Daoy (cell line): ENCODE results near the gene SHPK. TPM values are rescaled to one million over a fixed set of nuclear protein-coding genes. Genes with fewer than 3 reads are reported as not detected.

Source experiments
- DNase-seq: peaks from one replicate; pipeline ENCODE4 v3.0.0-alpha.2; 2015; ENCODE audit warnings: low read depth
- total RNA-seq: library from RNA; depleted of rRNA; stranded (reverse); fragments of >200 nt; shearing (Covaris generic); gene quantifications from 2 replicates; pipeline ENCODE4 v1.2.3, GENCODE V29; 2014

Gene SHPK
- total RNA-seq, 1 experiment from 2014 or later = 19.5 TPM

DNA sequence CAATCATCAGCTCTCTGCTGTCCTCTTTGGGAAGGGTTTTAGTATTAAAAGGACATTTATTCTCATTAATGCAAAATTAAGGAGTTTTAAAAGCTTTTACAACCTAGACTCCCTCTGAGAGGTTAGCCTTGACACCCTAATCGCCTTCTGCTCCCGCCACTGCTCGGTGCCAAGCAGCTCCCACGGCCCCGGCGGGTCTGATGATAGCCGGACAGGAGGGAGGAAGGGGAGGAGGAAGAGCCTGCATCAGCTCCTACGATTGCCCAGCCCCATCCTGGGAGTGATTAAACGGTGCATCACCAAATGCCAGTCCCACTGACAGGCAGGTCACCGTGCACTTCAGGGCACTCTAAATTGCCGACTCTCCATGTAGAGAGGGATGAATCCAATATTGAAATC lies 8.3 kb downstream of the SHPK start:
- DNase-seq = no peak

DNA sequence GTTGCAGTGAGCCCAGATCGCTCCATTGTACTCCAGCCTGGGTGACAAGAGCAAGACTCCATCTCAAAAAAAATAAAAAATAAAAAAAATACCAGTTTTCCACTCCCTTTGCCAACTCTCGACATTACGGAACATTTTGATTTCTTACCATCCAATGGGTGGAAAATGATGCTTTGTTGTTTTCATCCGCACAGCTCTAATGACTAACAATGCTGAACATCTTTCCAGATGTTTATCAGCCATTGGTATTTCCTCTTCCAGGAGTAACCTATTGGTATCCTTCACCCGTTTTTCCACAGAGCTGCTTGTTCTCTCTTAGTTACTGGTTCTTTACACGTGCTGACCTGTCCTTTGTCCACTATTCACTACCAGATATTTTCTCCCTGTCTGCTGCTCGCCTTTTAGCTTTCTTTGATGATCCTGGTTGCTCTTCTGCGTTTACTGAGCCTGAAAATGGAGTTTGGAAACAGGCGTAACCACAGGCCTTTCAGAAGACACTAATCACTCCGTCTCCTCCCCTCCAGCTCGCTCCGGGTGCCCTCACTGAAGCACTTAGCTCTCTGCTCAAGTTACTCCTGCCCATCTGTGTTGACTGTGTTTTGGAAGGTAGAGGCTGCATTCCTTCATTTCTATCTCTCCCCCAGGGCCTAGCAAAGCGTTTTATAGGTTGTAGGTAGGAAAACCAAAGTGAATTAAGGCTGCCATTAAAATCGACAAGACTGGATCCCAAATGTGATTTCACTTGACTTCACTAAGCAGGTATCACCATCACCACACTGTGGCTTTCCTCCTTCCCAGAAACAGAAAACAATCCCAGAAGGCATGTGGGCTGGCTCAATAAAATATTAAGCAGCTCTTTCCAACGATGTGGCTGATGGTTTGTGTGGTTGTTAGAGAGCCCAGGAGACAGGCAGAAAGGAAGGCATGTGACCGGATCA lies 8.9 kb downstream of the SHPK start:
- no peak for DNase-seq

DNA sequence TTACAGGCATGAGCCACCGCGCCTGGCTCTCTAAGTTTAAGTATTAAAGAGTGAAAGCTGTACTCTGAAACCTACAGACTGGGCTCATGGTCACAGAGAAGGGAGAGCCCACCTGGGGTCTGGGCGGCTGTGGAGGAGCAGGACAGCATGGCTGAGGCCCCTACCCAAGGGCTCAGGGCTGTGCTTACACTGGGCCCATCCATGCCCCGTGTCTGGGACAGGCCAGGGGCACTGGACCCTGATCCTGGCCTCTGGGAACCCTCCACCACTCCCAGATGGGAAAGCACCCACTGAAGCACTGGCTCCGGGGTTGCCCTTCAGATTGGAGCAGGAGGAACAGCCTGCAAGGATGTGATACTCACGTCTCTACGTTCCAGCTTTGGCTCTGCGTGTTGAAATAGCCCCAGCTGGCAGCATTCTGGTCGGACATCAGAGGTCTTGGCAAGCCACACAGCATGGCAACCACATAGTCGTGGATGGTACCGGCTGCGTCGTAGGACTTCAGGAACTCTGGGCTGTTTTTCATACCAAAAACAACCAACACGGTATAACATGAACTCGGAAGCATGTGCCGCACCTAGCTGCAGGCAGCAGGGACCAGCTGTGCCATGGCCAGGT lies 13.0 kb downstream of the SHPK start:
- DNase-seq = no peak

DNA sequence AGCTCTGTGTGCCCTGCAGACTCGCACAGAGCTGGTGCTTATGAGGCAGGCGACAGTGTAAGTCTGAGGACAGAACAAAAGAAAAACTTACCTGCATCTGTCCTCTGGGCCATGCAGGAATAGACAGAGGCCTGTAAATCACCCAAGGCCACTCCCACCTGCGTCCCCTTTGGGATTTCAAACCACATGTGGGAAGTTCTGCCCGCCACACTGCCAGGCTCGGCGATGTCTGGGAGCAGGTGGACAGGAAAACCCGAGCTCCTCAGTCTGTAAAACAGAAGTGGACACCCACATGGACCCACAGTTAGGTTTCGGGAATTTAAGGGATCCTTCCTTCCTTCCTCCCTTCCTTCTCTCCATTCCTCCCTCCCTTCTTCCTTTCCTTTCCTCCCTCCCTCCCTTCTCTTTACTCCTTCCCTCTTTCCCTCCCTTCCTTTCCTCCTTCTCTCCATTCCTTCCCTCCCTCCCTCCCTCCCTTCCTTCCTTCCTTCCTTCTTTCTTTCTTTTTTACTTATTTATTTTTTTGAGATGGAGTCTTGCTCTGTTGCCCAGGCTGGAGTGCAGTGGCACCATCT lies 14.8 kb downstream of the SHPK start:
- DNase-seq = no peak

DNA sequence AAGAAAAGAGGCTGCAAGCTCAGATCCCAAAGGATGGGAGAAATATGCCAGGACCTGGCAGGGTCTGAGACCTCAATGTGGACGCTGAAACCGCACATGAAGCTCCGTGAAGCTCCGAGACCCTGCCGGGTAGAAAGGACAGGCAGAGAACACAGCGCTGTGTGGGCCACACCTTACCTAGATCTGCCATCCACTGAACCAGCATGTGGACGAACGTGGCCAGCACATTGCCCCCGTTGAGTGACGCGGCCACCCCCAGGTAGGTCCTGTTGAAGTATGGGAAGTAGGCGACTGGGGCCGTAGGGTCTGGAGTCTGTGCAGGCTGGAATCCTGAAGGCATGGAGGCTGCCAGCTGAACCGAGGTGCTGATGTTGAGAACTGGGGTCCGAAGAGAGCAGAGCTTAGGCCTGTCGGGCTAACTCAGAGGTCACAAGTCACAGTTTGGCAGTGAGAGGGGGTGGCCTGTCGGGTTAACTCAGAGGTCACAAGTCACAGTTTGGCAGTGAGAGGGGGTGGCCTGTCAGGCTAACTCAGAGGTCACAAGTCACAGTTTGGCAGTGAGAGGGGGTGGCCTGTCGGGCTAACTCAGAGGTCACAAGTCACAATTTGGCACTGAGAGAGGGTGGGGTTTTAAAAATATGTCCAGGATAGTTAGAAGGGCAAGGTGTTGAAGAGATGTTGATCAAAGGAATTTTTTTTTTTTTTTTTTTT lies 20.7 kb downstream of the SHPK start:
- no peak for DNase-seq

DNA sequence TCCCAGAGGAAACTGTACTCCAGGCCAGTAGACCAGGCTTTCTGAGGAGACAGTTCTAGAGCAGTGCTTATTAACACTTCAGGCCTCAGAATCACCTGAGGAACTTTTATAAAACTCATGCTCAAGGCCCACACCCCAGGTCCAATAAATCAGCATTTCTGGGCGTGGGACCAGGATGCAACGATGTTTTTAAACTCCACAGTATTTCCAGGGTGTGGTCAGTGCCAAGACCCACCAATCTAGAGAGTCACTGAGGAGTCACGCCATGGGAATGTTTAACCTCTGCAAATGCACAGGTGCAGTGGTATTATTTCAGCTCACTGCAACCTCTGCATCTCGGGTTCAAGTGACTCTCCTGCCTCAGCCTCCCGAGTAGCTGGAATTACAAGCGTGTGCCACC lies 22.9 kb downstream of the SHPK start:
- DNase-seq = no peak

DNA sequence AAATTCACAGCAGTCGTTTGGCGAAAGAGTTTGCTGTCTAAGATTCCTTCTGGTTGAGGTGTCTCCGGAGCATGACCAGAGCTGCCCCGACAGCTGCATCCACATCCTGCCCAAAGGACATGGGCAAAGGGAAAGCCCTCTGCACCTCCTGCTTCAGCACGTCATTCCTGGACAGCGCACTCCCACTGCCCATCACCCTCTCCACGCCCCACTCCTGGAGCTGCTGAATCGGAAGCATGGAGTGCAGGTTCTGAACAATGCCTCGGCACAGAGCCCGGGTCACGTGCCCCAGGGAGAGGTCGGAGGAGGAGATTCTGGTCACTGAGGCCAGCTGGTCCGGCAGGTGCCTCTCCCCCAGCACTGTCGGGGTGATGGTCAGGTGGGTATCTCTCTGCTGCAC lies 25.5 kb downstream of the SHPK start:
- no peak for DNase-seq

DNA sequence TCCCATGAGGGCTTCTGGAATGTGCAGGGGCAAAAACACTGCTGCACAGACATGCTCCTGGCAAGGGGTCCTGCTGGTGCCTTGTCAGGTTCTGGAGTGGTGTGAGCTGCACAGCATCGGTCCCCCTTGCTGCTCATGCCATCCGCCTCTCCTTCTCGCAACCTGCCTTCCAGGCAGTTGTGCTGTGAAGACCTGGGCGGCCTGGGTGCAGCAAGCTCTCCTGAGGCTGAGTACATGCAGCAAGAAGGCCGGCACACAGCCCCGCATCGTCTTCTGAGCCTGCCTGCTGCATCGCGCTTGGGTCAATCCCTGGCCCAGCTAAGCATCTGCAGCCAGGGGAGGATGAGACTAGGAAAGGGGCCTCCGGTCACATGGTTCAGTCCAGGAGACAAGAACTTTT lies 26.4 kb downstream of the SHPK start:
- no peak for DNase-seq

DNA sequence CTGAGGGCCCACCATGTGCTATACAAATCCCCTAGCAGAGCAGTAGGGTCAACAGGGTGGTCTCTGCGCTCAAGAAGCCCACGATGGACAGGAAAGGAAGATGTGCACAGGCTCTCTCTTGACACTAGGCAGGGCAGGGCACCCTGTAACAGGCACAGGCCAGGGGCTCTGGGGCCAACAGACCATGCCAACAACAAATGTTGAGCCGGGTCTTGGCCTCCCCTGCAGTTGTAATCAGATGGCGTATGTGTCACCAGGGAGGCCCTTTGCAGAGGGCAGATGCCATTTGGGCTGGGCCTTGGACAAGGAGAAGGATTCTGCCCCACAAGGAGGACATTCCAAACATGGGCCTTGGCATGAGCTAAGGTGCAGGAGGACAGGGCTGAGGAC lies 32.2 kb downstream of the SHPK start:
- DNase-seq = no peak

DNA sequence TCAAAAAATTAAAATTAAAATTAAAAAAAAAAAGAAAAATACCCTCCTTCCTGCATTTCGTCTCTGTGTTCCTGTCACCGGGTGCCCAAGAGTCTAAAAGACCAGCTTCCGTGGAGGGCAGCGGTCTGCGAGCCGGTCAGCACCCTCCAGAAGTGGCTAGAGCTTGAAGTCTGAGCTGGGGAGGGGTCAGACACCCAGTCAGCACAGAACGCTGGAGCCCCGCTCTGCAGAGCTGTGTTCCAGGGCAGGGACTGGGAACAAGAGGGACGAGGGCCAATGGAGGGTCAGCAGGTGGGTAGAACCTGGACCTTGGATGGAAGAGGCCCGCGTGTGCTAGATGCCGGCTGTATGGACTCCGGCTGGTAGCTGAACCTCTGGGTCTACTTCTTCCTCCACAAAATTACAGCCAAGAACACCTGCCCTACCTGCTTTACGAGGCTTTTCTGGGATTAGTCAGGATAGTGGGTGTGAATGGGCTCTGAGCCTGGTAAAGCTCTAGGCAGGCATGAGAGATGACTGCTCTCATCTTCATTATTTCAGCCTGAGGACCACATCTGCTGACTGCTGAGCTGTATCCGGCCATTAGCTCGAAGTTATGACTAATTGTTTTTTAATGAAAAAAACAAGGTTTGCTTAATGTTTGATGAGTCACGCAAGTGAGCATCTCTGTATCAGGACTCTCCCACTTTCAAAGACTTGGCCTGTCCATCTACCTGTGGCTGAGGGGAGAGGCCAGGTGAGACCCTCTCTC lies 32.8 kb downstream of the SHPK start:
- DNase-seq = peak; percentile 62

DNA sequence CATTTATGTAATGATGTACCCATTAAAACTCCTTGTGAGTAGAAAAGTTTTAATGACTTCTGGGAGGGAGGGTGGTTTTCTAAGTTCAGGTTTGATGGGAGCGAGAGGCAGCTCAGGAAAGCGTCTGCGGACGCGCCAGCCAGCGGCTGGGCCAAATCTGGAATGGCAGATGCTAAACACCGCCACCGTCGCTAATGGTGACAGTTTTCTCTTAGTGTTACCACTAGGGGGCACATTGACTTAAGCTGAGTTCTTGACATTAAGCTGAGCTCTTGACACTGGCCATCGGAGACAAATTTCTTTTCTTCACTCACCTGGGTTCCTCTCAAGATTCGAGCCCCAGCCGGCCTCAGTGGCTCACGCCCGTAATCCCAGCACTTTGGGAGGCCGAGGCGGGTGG lies 33.6 kb downstream of the SHPK start:
- peak; percentile 27 for DNase-seq

DNA sequence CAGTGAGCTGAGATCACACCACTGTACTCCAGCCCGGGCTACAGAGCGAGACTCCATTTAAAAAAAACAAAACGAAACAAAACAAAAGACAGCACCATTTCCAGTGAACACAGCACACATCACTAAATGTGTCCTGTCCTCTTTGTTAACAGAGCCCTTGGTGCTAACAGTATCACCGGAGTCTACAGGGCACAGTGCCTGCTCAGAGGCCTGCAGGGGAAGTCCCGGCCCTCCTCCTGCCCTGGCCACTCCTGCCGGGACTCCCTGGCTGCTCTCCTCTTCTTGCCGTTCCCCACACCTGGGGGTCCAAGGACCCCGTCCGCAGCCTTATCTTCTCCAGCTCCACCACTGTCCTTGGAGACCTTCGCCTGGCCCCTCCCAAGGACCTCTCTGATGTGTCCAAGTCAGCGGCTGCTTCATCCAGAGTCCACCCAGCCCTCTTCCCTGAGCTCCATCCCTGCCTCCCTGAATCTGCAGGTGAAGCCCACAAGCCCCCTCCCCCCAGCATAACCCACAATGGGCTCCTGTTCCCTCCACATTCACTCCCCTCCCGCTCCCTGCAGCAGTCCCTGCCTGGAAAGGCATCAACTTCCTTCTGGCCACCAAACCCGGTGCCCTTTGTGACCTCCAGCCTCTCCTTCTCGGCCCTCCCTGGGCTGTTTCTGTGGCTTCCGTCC lies 35.4 kb downstream of the SHPK start:
- no peak for DNase-seq

DNA sequence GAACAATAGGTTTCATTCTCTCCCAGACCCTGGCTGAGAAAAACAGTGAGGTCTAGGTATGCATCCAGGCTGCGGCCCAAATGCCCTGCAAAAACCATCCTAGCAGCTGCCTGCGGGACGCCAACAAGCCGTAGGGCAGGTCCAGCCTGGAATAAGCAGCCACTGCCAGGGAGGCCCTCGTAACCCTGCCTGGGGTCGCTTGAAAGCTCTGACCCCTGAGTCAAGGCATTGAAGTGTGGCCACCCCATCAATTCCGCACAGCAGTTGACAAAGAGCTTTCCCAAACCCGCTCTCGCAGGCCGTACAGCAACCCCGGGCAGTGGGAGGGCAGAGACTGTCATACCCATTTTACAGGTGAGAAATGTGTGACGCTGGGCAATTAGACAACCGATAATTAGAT lies 38.0 kb downstream of the SHPK start:
- DNase-seq = no peak

DNA sequence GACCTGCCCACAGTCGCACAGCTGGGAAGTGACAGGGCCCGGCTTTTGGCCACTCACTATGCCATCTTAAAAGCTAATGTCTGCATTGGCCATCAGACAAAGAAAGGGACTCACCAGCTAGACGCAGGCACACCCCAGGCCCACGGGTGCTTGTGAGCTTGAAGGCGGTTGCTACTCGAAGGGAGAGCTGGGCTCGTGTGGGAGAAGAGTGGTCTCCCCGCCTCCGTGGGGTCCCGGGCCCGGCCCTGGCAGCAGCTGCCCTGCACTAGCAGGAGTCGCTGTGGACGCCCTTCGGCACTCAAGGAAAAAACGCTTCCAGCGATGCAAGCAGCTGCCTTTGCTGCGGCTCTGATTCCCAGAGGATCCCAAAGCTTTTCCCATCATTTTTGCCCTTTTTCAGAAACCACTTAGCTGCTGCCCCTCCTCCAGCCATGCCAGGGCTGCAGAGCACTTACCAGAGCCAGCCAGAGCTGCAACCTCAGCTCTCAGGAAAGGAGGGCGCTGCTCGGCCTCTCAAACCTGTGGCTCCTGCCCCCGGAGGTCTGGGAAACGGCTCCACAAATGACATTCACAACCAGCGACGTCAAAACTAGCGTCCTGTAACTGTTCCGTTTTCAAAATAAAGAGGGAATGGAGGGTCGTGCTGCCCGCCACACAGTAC lies 39.1 kb downstream of the SHPK start:
- DNase-seq = no peak

DNA sequence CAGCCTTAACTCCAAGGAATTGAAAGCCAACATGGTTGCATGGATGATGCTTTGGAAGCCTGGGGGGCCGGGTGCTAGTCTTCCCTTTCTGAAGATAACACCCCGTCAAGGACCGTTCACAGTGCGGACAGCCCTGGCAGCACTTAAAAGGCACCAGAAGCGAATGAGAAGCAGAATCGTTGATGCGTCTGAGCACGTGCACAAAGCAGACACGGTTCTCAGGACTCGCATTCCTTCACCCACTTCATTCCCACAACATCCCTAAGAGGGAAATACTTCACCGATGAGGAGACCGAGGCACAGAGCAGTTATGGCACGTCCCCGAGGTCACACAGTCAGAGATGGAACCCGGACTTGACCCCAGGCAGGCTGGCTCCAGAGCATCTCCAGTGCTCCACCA lies 41.1 kb downstream of the SHPK start:
- peak; percentile 78 for DNase-seq

DNA sequence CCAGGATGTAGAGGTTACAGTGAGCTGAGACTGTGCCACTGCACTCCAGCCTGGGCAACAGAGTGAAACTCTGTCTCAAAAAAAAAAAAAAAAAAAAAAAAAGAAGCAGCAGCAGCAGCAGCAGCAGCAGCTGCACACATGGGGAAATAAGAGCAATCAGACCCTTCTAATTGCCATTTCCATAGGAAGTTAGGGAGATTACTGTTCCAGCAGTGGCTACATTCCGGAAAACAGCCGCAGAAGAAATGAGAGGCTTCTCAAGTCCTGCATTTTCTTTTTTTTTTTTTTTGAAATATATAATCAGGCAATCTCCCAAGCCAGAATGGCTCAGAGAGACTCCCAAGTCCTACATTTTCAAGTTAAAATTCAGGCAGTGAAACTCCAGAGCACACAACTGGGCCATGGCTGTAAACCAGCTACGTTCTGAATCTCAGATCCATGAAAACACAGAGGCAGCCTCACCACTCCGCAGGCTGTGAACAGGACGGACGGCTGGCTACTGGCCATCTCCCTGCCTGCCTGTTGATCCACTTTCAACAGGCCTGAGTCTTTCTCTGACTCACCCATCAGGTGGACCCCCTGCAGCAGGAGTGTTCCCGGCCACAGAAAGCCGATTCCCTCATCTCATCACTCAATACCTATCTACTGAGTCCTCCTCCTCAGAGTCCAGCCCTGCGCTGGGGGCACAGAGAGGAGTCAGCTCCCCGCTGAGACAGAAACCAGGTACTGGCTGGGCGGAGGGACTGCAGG lies 41.8 kb downstream of the SHPK start:
- DNase-seq = peak; percentile 97

DNA sequence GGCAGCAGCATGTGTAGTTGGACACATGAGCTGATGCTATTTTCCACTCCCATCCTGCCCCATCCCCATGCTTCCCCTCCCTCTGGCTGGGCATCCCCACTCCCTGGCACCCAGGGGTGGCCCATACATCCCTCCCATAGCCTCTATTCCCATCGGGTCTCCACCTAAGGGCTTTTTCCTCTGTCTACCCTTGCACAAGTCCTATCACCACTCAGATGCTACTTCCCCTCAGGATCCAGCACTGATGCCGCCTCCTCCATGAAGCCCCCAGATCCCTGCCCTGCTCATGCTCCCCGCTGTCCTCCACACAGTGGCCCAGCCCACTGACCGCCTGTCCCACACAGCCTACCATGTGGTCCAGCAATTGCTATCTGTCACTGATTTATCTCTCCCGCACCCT lies 42.7 kb downstream of the SHPK start:
- no peak for DNase-seq

DNA sequence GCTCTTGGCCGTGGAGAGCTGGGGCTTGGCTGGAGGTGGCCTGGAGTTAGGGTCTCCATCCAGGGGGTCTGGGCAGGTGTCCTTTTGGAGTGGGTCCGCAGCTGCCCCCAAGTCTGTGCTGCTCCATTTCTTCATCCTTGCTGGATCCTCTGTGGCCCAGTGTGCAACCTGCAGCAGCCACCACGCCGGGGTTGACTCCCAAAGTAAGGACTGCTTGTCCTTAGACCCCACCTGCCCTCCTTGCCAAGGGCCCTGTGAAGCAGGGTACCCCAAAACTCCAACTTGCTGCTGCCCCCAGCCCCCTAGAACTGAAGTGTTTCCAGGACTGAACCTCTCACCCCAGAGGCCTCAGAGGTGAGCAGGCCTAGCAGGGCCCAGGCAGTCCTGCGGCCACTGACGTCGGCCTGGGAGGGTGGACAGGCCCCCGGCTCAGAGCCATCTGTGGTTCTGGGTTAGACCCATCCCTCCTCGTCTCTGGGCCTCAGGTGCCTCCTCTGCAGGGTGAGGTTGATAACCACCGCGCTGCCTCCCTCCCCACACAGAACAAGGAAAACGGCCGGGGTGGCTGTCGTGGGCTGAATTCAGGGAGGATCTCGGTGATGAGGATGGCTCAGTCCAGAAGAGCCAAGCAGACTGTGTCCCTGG lies 43.7 kb downstream of the SHPK start:
- no peak for DNase-seq

DNA sequence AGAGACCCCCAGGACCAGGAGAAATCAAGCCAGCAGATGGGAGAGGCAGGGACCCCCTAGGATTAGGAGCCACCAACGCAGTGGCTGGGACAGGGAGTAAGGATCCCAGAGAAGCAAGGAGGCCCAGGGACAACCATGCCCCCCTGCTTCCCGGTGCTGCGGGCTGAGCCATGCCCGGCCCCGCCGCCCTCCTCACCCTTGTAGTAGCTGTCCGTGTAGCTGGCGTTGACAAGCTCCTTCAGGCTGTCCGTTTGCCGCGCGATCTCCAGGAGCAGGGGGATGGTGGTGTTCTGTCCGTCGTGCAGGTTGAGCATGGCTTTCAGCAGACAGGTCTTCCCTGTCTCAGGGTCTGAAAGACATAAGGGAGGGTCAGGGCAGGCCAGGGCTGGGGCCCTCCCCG lies 45.3 kb downstream of the SHPK start:
- no peak for DNase-seq
